Activated T-helper 2 cell treated with anti-CD3 and anti-CD28 coated beads, Interferon-gamma antibody, Interleukin-2, Interleukin-4, amounts not matched to agents 10 μg/mL and 5 μg/mL and 100 μg/mL, durations not matched to agents 14 hours and 24 hours and 36 hours (primary cell): ENCODE measurements around the gene LIN52. TPM values are rescaled to one million over a fixed set of nuclear protein-coding genes. Genes with fewer than 3 reads are reported as not detected.

Experiments
- DNase-seq: peaks from one replicate; pipeline ENCODE4 v3.0.0; 2021; ENCODE audit warnings: low spot score
- H3K27ac Mint-ChIP-seq: one replicate; pipeline ENCODE4 v1.8.0; 2021; ENCODE audit warnings: mixed read lengths
- H3K27me3 Mint-ChIP-seq: one replicate; pipeline ENCODE4 v1.8.0; 2021; ENCODE audit warnings: low read depth, mixed read lengths
- H3K36me3 Mint-ChIP-seq: one replicate; pipeline ENCODE4 v1.8.0; 2021; ENCODE audit warnings: low read depth, mixed read lengths
- H3K4me1 Mint-ChIP-seq: one replicate; pipeline ENCODE4 v1.8.0; 2021; ENCODE audit warnings: low read depth, mixed read lengths
- H3K4me3 Mint-ChIP-seq: one replicate; pipeline ENCODE4 v1.8.0; 2021; ENCODE audit warnings: low read depth, mild to moderate bottlenecking, moderate library complexity, mixed read lengths
- H3K9me3 Mint-ChIP-seq: one replicate; pipeline ENCODE4 v1.8.0; 2021; ENCODE audit warnings: mixed read lengths
- intact Hi-C: fragments of 100-400 bp; cut with micrococcal nuclease; formaldehyde crosslinking; loops from one replicate; pipeline ENCODE4 v1.15.1; 2023
- total RNA-seq: library from RNA; stranded (reverse); gene quantifications from 2 replicates; pipeline ENCODE4 v1.2.3, GENCODE V29; 2022

LIN52 gene
- total RNA-seq: 16.7 and 19.0 TPM in 2 replicates

GRCh38 chr14:74084277-74085046 lies at the start of gene LIN52, which contains the start of gene ALDH6A1:
Gene LIN52, plus strand, starts transcription at chr14:74084956. Its CDS starts 19 bp downstream, at chr14:74084975.
Gene ALDH6A1, minus strand, starts transcription at chr14:74084453. Its CDS starts 59 bp downstream, at chr14:74084394.
- no peaks in the 10 kb centered on the region for H3K27me3 Mint-ChIP-seq
- peaks cover 40% of the 10 kb centered on the region for H3K4me1 Mint-ChIP-seq

GRCh38 chr14:74035556-74035955 lies 49.2 kb upstream of the LIN52 start:
- Mint-ChIP-seq H3K27ac (no peak overlapping the region), H3K4me3 (no peak overlapping the region), H3K9me3 (no peaks in the 10 kb centered on the region), H3K36me3 (no peaks in the 10 kb centered on the region), H3K4me1 (no peaks in the 10 kb centered on the region), H3K27me3 (no peaks in the 10 kb centered on the region)
- no peak for DNase-seq
- intact Hi-C loops: no loop called here

More at GRCh38 chr14:74084277-74085046, at the start of gene LIN52, which contains the start of gene ALDH6A1:
- Mint-ChIP-seq H3K9me3 (peaks cover 7% of the 10 kb centered on the region), H3K4me3 (peak within 1 kb of the TSS; percentile 100), H3K27ac (peak within 1 kb of the TSS; percentile 99), H3K36me3 (peaks cover 8% of the 10 kb centered on the region)
- intact Hi-C loops: loop anchor here (1.0 to 2.0 kb wide), 5 partner anchors 65 to 409 kb away; partner anchors contain the start of genes BBOF1, COQ6, ENTPD5 and FAM161B
- DNase-seq: peak; percentile 100

- Mint-ChIP-seq H3K9me3 (no peaks in the 10 kb centered on the region), H3K4me1 (no peaks in the 10 kb centered on the region), H3K27me3 (no peaks in the 10 kb centered on the region), H3K36me3 (no peaks in the 10 kb centered on the region), H3K4me3 (no peak overlapping the region), H3K27ac (no peak overlapping the region)
- DNase-seq: no peak
- intact Hi-C loops: no loop called here
Measured at GRCh38 chr14:74038020-74038859, 46.5 kb upstream of the LIN52 start.

- intact Hi-C loops: loop anchor here (10.0 kb wide), 1 partner anchor 297 kb away; no protein-coding TSS in a partner anchor
- Mint-ChIP-seq H3K9me3 (no peaks in the 10 kb centered on the region), H3K36me3 (no peaks in the 10 kb centered on the region), H3K27ac (no peak overlapping the region), H3K4me1 (no peaks in the 10 kb centered on the region), H3K4me3 (no peak overlapping the region), H3K27me3 (no peaks in the 10 kb centered on the region)
- DNase-seq: no peak
Measured at GRCh38 chr14:74042296-74042695, 42.5 kb upstream of the LIN52 start.

GRCh38 chr14:74045522-74045921 lies 39.2 kb upstream of the LIN52 start:
- no peak for DNase-seq
- Mint-ChIP-seq H3K36me3 (no peaks in the 10 kb centered on the region), H3K9me3 (no peaks in the 10 kb centered on the region), H3K4me3 (no peak overlapping the region), H3K27ac (no peak overlapping the region), H3K27me3 (no peaks in the 10 kb centered on the region), H3K4me1 (no peaks in the 10 kb centered on the region)
- intact Hi-C loops: loop anchor here (10.0 kb wide), 1 partner anchor 301 kb away; no protein-coding TSS in a partner anchor

GRCh38 chr14:74048281-74048680 lies 36.5 kb upstream of the LIN52 start:
- H3K36me3 Mint-ChIP-seq: no peaks in the 10 kb centered on the region
- H3K9me3 Mint-ChIP-seq: no peaks in the 10 kb centered on the region
- H3K27me3 Mint-ChIP-seq: no peaks in the 10 kb centered on the region
- no peak for DNase-seq
- H3K4me1 Mint-ChIP-seq: no peaks in the 10 kb centered on the region
- H3K27ac Mint-ChIP-seq: no peak overlapping the region
- intact Hi-C loops: loop anchor here (10.0 kb wide), 1 partner anchor 303 kb away; no protein-coding TSS in a partner anchor
- no peak overlapping the region for H3K4me3 Mint-ChIP-seq

- Mint-ChIP-seq H3K4me1 (no peaks in the 10 kb centered on the region), H3K4me3 (no peak overlapping the region), H3K9me3 (no peaks in the 10 kb centered on the region), H3K27ac (no peak overlapping the region), H3K36me3 (no peaks in the 10 kb centered on the region), H3K27me3 (no peaks in the 10 kb centered on the region)
- intact Hi-C loops: loop anchor here (10.0 kb wide), 1 partner anchor 305 kb away; no protein-coding TSS in a partner anchor
- no peak for DNase-seq
Measured at GRCh38 chr14:74049876-74050495, 34.8 kb upstream of the LIN52 start.

GRCh38 chr14:74062809-74063150 lies 22.0 kb upstream of the LIN52 start:
- H3K36me3 Mint-ChIP-seq: peaks cover 27% of the 10 kb centered on the region
- no peak overlapping the region for H3K4me3 Mint-ChIP-seq
- DNase-seq: no peak
- H3K9me3 Mint-ChIP-seq: no peaks in the 10 kb centered on the region
- intact Hi-C loops: no loop called here
- no peaks in the 10 kb centered on the region for H3K27me3 Mint-ChIP-seq
- H3K27ac Mint-ChIP-seq: no peak overlapping the region
- H3K4me1 Mint-ChIP-seq: peaks cover 1% of the 10 kb centered on the region

GRCh38 chr14:74064426-74064825 lies 20.3 kb upstream of the LIN52 start:
- Mint-ChIP-seq H3K4me3 (no peak overlapping the region), H3K4me1 (peaks cover 1% of the 10 kb centered on the region), H3K36me3 (peaks cover 30% of the 10 kb centered on the region), H3K27ac (no peak overlapping the region), H3K9me3 (no peaks in the 10 kb centered on the region), H3K27me3 (no peaks in the 10 kb centered on the region)
- DNase-seq: no peak
- intact Hi-C loops: no loop called here

- peaks cover 30% of the 10 kb centered on the region for H3K36me3 Mint-ChIP-seq
- no peak overlapping the region for H3K27ac Mint-ChIP-seq
- no peaks in the 10 kb centered on the region for H3K9me3 Mint-ChIP-seq
- intact Hi-C loops: no loop called here
- H3K4me3 Mint-ChIP-seq: no peak overlapping the region
- H3K4me1 Mint-ChIP-seq: peaks cover 1% of the 10 kb centered on the region
- no peak for DNase-seq
- H3K27me3 Mint-ChIP-seq: no peaks in the 10 kb centered on the region
Measured at GRCh38 chr14:74064883-74065282, 19.9 kb upstream of the LIN52 start.

- no peaks in the 10 kb centered on the region for H3K27me3 Mint-ChIP-seq
- no peak overlapping the region for H3K27ac Mint-ChIP-seq
- H3K4me3 Mint-ChIP-seq: no peak overlapping the region
- intact Hi-C loops: no loop called here
- peaks cover 1% of the 10 kb centered on the region for H3K4me1 Mint-ChIP-seq
- no peaks in the 10 kb centered on the region for H3K9me3 Mint-ChIP-seq
- no peak for DNase-seq
- H3K36me3 Mint-ChIP-seq: peaks cover 25% of the 10 kb centered on the region
Measured at GRCh38 chr14:74065746-74066575, 18.8 kb upstream of the LIN52 start.

- intact Hi-C loops: no loop called here
- no peaks in the 10 kb centered on the region for H3K36me3 Mint-ChIP-seq
- no peak overlapping the region for H3K27ac Mint-ChIP-seq
- DNase-seq: no peak
- no peaks in the 10 kb centered on the region for H3K9me3 Mint-ChIP-seq
- peaks cover 6% of the 10 kb centered on the region for H3K4me1 Mint-ChIP-seq
- H3K4me3 Mint-ChIP-seq: no peak overlapping the region
- no peaks in the 10 kb centered on the region for H3K27me3 Mint-ChIP-seq
Measured at GRCh38 chr14:74077401-74077800, 7.4 kb upstream of the LIN52 start.
